Measurements from ENCODE around the gene ROR2. TPM values are rescaled to one million over a fixed set of nuclear protein-coding genes. Genes with fewer than 3 reads are reported as not detected.
"Not testable (repeated sequence)": the region's sequence is repeated elsewhere in the genome, so short reads cannot be mapped to it uniquely, and the experiment has no call there.

Gene ROR2
- total RNA-seq, 4 donors from 2014 or later: 1.8 to 4.2 (median 2.7) TPM

- Histone ChIP-seq H3K9me3 (no peaks in the 10 kb centered on the region), H3K4me3 (no peak overlapping the region), H3K36me3 (no peaks in the 10 kb centered on the region), H3K27me3 (no peaks in the 10 kb centered on the region), H3K4me1 (no peaks in the 10 kb centered on the region), H3K27ac (no peak overlapping the region)
- no peak for TF ChIP-seq POLR2A (IDR thresholded peaks at IDR 0.05)
- TF ChIP-seq, protein P1, sequence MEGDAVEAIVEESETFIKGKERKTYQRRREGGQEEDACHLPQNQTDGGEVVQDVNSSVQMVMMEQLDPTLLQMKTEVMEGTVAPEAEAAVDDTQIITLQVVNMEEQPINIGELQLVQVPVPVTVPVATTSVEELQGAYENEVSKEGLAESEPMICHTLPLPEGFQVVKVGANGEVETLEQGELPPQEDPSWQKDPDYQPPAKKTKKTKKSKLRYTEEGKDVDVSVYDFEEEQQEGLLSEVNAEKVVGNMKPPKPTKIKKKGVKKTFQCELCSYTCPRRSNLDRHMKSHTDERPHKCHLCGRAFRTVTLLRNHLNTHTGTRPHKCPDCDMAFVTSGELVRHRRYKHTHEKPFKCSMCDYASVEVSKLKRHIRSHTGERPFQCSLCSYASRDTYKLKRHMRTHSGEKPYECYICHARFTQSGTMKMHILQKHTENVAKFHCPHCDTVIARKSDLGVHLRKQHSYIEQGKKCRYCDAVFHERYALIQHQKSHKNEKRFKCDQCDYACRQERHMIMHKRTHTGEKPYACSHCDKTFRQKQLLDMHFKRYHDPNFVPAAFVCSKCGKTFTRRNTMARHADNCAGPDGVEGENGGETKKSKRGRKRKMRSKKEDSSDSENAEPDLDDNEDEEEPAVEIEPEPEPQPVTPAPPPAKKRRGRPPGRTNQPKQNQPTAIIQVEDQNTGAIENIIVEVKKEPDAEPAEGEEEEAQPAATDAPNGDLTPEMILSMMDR (IDR thresholded peaks at IDR 0.05): no peak
- no peak for TF ChIP-seq EP300 (IDR thresholded peaks at IDR 0.05)
- no peak for DNase-seq (ENCODE audit: low spot score in 2 of 2)
- WGBS, 2 donors: 83 to 85% methylated on average over 5 of the region's 5 CpGs
Observed at GRCh38 chr9:91549177-91549576, 400.9 kb downstream of the ROR2 start.

- H3K4me3 ChIP-seq: no peak overlapping the region
- TF ChIP-seq EP300 (IDR thresholded peaks at IDR 0.05) (no peak), POLR2A (IDR thresholded peaks at IDR 0.05) (no peak)
- TF ChIP-seq, protein P1 (IDR thresholded peaks at IDR 0.05): no peak
- H3K27me3 ChIP-seq: no peaks in the 10 kb centered on the region
- H3K36me3 ChIP-seq: no peaks in the 10 kb centered on the region
- no peaks in the 10 kb centered on the region for H3K4me1 ChIP-seq
- H3K27ac ChIP-seq: no peak overlapping the region
- H3K9me3 ChIP-seq: peaks cover 0 to 2% (median 0%) of the 10 kb centered on the region in 4 donors
- 88 to 94% methylated on average over 2 of the region's 2 CpGs for WGBS, 2 donors
- DNase-seq (ENCODE audit: low spot score in 2 of 2): no peak
Observed at GRCh38 chr9:91547081-91547480, 402.9 kb downstream of the ROR2 start.

DNA sequence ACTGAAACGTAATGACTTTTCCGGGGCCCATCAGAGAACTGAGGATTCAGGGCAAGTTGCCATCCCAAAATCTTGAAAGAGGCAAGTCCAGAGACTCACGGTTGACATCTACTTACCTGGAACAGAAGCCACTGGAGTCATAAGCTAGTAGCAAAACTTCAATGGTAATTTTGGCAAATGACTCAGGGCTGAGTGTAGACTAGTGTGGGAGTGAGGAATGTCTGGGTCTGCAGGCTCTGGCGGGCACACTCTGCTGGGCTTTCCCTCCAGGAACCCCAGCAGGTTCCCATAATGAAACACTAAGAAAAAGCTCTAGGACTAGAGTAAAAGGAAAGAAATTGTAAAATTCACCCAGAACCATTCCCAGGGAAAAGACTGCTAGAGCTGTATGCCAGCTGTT lies 403.5 kb downstream of the ROR2 start:
- Histone ChIP-seq H3K9me3 (peaks cover 0 to 3% (median 0%) of the 10 kb centered on the region in 4 donors), H3K4me3 (no peak overlapping the region), H3K4me1 (no peaks in the 10 kb centered on the region), H3K27me3 (no peaks in the 10 kb centered on the region), H3K36me3 (no peaks in the 10 kb centered on the region), H3K27ac (no peak overlapping the region)
- WGBS, 2 donors: 81 to 82% methylated on average over 4 of the region's 4 CpGs
- no peak for DNase-seq (ENCODE audit: low spot score in 2 of 2)
- TF ChIP-seq, protein P1 (IDR thresholded peaks at IDR 0.05): no peak
- no peak for TF ChIP-seq EP300 (IDR thresholded peaks at IDR 0.05)
- TF ChIP-seq POLR2A (IDR thresholded peaks at IDR 0.05): no peak

DNA sequence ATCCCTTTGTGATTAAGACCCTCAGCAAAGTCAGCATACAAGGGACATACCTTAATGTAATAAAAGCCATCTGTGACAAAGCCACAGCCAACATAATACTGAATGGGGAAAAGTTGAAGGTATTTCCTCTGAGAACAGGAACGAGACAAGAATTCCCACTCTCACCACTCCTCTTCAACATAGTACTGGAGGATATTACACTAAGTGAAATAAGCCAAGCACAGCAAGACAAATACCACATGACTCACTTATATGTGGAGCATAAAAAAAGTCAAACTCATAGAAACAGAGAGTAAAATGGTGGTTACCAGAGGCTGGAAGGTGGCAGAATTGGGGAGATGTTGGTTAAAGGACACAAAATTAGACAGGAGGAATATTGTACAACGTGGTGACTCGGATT lies 408.3 kb downstream of the ROR2 start:
- H3K9me3 ChIP-seq: peaks cover 0 to 3% (median 0%) of the 10 kb centered on the region in 4 donors
- H3K4me1 ChIP-seq: no peaks in the 10 kb centered on the region
- H3K27me3 ChIP-seq: no peaks in the 10 kb centered on the region
- no peak overlapping the region for H3K27ac ChIP-seq
- no peak for DNase-seq (ENCODE audit: low spot score in 2 of 2)
- 79 to 82% methylated on average over 3 of the region's 3 CpGs for WGBS, 2 donors
- H3K36me3 ChIP-seq: no peaks in the 10 kb centered on the region
- TF ChIP-seq POLR2A (IDR thresholded peaks at IDR 0.05) (no peak), EP300 (IDR thresholded peaks at IDR 0.05) (no peak)
- TF ChIP-seq, protein P1 (IDR thresholded peaks at IDR 0.05): no peak
- H3K4me3 ChIP-seq: no peak overlapping the region

DNA sequence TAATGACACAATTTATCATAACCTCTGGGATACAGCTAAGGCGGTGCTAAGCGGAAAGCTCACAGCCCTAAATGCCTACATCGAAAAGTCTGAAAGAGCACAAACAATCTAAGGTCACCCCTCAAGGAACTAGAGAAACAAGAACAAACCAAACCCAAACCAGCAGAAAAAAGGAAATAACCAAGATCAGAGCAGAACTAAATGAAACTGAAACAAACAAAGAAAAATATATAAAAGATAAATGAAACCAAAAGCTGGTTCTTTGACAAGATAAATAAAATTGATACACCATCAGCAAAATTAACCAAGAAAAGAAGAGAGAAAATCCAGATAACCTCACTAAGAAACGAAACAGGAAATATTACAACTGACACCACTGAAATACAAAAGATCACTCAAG lies 409.5 kb downstream of the ROR2 start:
- H3K27ac ChIP-seq; H3K4me1 ChIP-seq; DNase-seq (ENCODE audit: low spot score in 2 of 2); H3K4me3 ChIP-seq; H3K9me3 ChIP-seq; H3K36me3 ChIP-seq; H3K27me3 ChIP-seq: not testable (repeated sequence)
- WGBS, 2 donors: 83 to 84% methylated on average over 4 of the region's 4 CpGs

DNA sequence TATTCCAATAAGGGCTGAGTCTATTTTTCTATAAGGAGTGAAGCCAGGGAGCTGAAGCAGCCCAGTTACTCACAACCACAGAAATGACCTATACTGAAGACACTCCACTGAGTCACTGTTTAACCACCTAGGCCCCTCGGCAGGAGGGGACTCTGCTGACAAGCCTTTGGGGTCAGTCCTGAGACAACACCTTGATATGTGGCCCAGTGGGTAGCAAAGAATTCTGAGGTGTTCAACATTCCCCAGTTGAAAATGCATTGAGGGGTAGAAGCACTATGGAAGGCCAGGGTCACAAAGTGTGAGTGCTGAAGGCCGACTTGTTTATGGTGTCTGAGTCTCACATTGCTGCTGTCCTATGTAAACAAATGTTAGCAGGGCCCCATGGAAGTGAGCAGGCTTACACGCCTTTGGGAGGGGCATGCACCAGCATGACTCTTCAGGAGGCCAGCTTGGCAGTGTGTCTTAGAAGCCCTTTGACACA lies 413.8 kb downstream of the ROR2 start:
- Histone ChIP-seq H3K27ac (no peak overlapping the region), H3K9me3 (no peaks in the 10 kb centered on the region), H3K4me3 (no peak overlapping the region), H3K36me3 (no peaks in the 10 kb centered on the region), H3K4me1 (no peaks in the 10 kb centered on the region), H3K27me3 (no peaks in the 10 kb centered on the region)
- TF ChIP-seq POLR2A (IDR thresholded peaks at IDR 0.05): no peak
- no peak for TF ChIP-seq EP300 (IDR thresholded peaks at IDR 0.05)
- TF ChIP-seq, protein P1 (IDR thresholded peaks at IDR 0.05): no peak
- DNase-seq (ENCODE audit: low spot score in 2 of 2): no peak
- 29 to 51% methylated on average over 3 of the region's 3 CpGs for WGBS, 2 donors
